MM.1S (cell line): ENCODE results near the gene MFAP3.

Experiments used
- CTCF ChIP-seq: fragments of 300-600 bp; sonication (generic); IDR thresholded peaks from 2 replicates; pipeline ENCODE4 v1.5.1; 2016; ENCODE audit warnings: antibody characterized with exemption, low read length, mixed read lengths
- EZH2 ChIP-seq: fragments of 300-600 bp; sonication (generic); optimal IDR thresholded peaks from 2 replicates; pipeline ENCODE3; 2017; ENCODE audit warnings: low read depth, mild to moderate bottlenecking, antibody characterized with exemption, low read length, mixed read lengths
- EZH2phosphoT487 ChIP-seq: fragments of 300-600 bp; sonication (generic); IDR thresholded peaks from 2 replicates; pipeline ENCODE4 v1.6.1; 2018; ENCODE audit warnings: antibody characterized with exemption, low read length

GRCh38 chr5:154065971-154066370, 27.2 kb downstream of the MFAP3 start:
- TF ChIP-seq EZH2 (no peak), CTCF (no peak), EZH2phosphoT487 (no peak)
